SK-N-MC (cell line): Measurements from ENCODE around the gene MRPL42.

Experiments
- DNase-seq: peaks from one replicate; pipeline ENCODE4 v3.0.0-alpha.2; 2011; ENCODE audit warnings: low read depth, low spot score
- H3K27ac ChIP-seq: fragments of 200-600 bp; sonication (generic); 2 replicates; pipeline ENCODE4 v1.5.1; 2016; ENCODE audit warnings: mixed run types
- H3K36me3 ChIP-seq: fragments of 200-600 bp; sonication (generic); 2 replicates; pipeline ENCODE4 v1.6.1; 2017; ENCODE audit warnings: antibody characterized with exemption, low read length, mixed read lengths; ENCODE audit not compliant: insufficient read depth
- H3K4me3 ChIP-seq: fragments of 200-600 bp; sonication (generic); 2 replicates; pipeline ENCODE4 v1.5.1; 2016
- H3K9ac ChIP-seq: fragments of 200-600 bp; sonication (generic); 2 replicates; pipeline ENCODE4 v1.8.0; 2017; ENCODE audit warnings: mixed run types, mixed read lengths; ENCODE audit not compliant: insufficient read length
- H3K9me3 ChIP-seq: fragments of 200-600 bp; sonication (generic); 2 replicates; pipeline ENCODE4 v1.6.1; 2017; ENCODE audit warnings: low read depth, mild to moderate bottlenecking, antibody characterized with exemption, low read length, moderate library complexity, mixed read lengths
- EZH2 ChIP-seq: fragments of 200-600 bp; sonication (generic); IDR thresholded peaks from one replicate; pipeline ENCODE4 v1.6.1; 2017; ENCODE audit warnings: antibody characterized with exemption
- FOXP2 ChIP-seq: optimal IDR thresholded peaks from 2 replicates; pipeline ENCODE3; 2011; ENCODE audit warnings: mild to moderate bottlenecking, moderate library complexity; ENCODE audit not compliant: insufficient read depth; ENCODE audit errors: extremely low read length, control extremely low read depth
- POLR2AphosphoS5 ChIP-seq: IDR thresholded peaks from 2 replicates; pipeline ENCODE4 v1.6.1; 2012; ENCODE audit warnings: mild to moderate bottlenecking, low read depth, low read length, borderline replicate concordance

The MRPL42 gene

DNA sequence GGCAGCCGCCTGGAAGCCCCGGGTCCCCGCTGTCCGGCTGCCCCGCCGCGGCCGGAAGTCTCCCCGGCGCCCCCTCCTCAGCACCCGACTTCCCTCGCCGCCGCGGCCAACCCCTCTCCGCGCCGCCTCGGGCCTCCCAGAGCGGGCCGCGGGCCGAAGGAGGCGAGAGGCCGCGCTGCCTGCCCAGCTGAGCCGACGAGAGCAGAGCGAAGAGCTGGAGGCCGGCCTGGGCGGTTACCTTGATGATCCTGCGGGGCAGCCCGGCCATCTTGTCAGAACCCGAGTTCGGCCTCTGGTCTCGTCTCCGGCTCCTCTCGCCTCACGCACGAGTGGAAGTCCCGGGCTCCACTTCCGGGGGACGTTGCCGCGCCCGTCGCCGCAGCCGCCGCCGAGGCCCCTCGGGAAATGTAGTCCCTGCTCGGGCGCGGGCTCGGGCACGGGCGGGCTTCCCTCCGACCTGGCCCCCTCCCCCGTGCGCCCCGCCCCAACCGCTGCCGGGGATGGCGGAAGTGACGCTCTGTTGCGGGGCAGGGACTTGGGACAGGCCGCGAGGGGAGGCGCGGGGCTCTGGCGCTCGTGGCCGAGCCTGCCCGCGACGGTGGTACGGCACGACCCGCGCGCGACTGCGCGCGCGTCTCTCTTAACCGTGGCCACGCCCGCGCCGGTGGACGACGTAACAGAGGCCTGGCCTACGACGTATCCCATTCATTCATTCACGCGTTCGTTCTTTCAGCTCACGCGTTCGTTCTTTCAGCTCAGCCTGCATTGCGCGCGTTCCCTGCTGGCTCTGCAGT lies 25.5 kb upstream of the MRPL42 start, which contains the start of gene UBE2N:
TSS of gene UBE2N (minus strand) at position 331 of the 794 bp plus-strand sequence. CDS start at position 268, 63 bp downstream.
- peak within 1 kb of the TSS; percentile 99 for H3K9ac ChIP-seq
- TF ChIP-seq POLR2AphosphoS5 (peak; percentile 86), EZH2 (no peak), FOXP2 (peak; percentile 37)
- peak within 1 kb of the TSS; percentile 94 for H3K27ac ChIP-seq
- peak within 1 kb of the TSS; percentile 97 for H3K4me3 ChIP-seq
- peak; percentile 58 for DNase-seq
- no peaks in the 10 kb centered on the region for H3K9me3 ChIP-seq
- H3K36me3 ChIP-seq = 0 out of 2 replicates have a peak, but pooled peaks cover 3% of the 10 kb centered on the region

GRCh38 chr12:93442411-93443340 lies 24.6 kb upstream of the MRPL42 start:
- peak overlapping the region; percentile 94 for H3K27ac ChIP-seq
- peak overlapping the region; percentile 97 for H3K4me3 ChIP-seq
- no peak for DNase-seq
- peak overlapping the region; percentile 99 for H3K9ac ChIP-seq
- no peak for TF ChIP-seq FOXP2
- TF ChIP-seq POLR2AphosphoS5 = no peak
- no peak for TF ChIP-seq EZH2
- 0 out of 2 replicates have a peak, but pooled peaks cover 3% of the 10 kb centered on the region for H3K36me3 ChIP-seq
- H3K9me3 ChIP-seq = no peaks in the 10 kb centered on the region

DNA sequence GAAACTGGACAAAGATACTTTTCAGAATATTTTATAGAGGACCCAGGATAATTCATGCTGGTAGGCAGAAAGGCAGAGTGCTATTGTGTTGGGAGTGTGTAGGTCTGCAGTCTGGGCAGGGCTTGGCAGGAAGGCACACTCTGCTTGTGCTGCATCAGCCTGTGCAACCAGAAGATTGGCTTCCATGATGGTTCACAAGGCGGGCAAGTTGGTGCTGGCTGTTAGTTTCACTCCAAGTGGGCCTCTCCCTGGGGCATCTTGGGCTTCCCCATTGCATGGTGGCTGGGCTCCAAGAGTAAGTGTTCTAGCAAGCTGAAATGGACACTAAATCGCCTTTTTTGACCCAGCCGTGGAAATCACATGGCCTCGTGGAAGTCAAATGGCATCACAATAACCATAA lies 23.7 kb upstream of the MRPL42 start:
- TF ChIP-seq EZH2 (no peak), FOXP2 (no peak), POLR2AphosphoS5 (no peak)
- Histone ChIP-seq H3K27ac (no peak overlapping the region), H3K36me3 (no peaks in the 10 kb centered on the region), H3K4me3 (no peak overlapping the region), H3K9ac (no peak overlapping the region), H3K9me3 (no peaks in the 10 kb centered on the region)
- no peak for DNase-seq

- H3K4me3 ChIP-seq = no peak overlapping the region
- no peak for TF ChIP-seq EZH2
- TF ChIP-seq POLR2AphosphoS5 = no peak
- TF ChIP-seq FOXP2 = no peak
- H3K9me3 ChIP-seq = no peaks in the 10 kb centered on the region
- no peaks in the 10 kb centered on the region for H3K36me3 ChIP-seq
- H3K27ac ChIP-seq = no peak overlapping the region
- no peak for DNase-seq
- no peak overlapping the region for H3K9ac ChIP-seq
Observed at GRCh38 chr12:93447555-93448290, 19.6 kb upstream of the MRPL42 start.

DNA sequence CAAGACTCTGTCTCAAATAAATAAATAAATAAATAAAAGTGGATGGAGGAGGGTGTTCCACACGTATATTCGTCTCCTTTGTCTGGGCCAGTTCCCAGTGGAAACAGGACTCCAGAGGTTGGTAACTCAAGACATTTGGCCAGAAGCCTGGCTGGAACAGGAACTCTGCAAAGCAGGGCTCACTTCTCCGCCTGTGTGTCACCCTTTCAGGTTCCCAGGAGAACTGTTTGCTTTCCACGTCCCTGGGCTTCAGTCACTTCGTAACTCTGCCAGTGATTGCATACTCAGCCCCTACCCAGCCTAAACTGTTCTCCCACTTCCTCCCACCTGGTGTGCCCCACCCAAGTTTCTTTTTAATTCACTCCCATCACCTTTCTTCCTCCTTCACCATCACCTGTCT lies 18.5 kb upstream of the MRPL42 start:
- Histone ChIP-seq H3K9me3 (no peaks in the 10 kb centered on the region), H3K4me3 (no peak overlapping the region), H3K36me3 (no peaks in the 10 kb centered on the region), H3K27ac (no peak overlapping the region), H3K9ac (no peak overlapping the region)
- TF ChIP-seq EZH2 (no peak), POLR2AphosphoS5 (no peak), FOXP2 (no peak)
- no peak for DNase-seq

DNA sequence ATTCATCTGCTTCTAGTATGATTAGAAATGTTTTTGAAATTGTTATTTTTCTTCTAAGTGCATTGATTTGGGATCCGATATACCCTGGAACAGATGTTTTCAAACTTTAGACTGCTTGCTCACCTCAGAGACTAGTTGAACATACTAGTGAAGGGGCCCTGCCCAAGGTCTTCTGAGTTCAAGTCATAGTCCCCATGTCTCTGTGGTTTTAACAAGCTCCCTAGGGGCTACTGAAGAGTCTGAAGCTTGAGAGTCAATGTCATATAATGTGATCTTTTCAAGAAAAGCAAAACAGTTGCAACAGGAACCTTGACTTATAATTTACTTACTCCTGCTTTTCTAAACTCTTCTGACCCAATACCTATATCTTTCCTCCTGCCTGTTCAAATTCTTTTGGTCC lies 18.0 kb upstream of the MRPL42 start:
- Histone ChIP-seq H3K9me3 (no peaks in the 10 kb centered on the region), H3K4me3 (no peak overlapping the region), H3K27ac (no peak overlapping the region), H3K9ac (no peak overlapping the region), H3K36me3 (no peaks in the 10 kb centered on the region)
- no peak for DNase-seq
- no peak for TF ChIP-seq POLR2AphosphoS5
- no peak for TF ChIP-seq FOXP2
- TF ChIP-seq EZH2 = no peak

DNA sequence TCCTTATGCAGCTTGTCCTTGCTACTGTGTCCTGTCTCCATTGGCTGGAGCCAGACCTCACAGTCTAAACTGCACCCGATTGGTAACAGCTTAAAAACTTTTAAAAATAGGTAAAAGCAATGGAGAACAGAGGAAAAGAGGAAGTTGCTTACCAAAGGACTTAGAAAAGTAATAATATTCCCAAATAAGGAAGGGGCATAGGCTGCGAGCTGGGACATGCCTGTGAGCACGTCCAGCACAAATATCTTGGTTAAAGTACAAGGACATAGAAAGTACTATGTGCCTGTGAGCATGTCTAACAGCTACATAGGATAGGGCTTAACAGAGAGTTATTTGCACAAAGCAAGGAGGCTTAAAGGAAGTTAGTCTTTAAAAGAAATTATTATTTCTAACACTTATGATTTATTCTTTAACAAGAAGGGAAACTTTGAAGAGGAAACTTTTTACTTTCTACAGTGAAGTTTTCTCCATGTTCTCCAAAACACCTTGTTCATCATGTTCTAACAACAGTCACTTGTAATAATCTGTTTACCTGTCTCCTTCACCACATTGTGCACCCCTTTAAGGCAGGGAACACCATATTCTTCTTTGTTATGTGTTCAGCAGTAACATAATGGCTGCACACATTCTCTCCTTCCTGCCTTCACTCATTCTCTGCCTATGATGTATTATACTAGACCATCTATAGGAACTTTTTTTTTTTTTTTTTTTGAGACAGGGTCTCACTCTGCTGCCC lies 15.7 kb upstream of the MRPL42 start:
- DNase-seq = no peak
- TF ChIP-seq POLR2AphosphoS5 (no peak), FOXP2 (no peak), EZH2 (no peak)
- H3K27ac ChIP-seq = no peak overlapping the region

DNA sequence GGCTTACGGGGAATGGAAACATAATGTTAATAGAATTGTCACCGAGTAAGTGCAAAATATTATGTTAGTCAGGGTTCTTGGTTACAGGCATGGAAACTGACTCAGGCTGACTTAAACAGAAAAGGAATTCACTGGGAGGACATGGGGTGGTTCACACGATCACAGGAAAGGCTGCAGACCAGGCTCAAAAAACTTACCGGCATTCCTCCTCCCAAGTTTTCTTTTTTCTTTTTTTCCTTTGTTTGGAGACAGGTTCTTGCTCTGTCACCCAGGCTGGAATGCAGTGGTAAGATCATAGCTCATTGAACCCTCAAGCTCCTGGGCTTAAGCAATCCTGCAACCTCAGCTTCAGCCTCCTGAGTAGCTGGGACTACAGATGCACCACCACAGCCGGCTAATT lies 13.7 kb upstream of the MRPL42 start:
- H3K9ac ChIP-seq = no peak overlapping the region
- H3K27ac ChIP-seq = no peak overlapping the region
- no peaks in the 10 kb centered on the region for H3K9me3 ChIP-seq
- H3K36me3 ChIP-seq = no peaks in the 10 kb centered on the region
- H3K4me3 ChIP-seq = no peak overlapping the region
- no peak for TF ChIP-seq POLR2AphosphoS5
- no peak for TF ChIP-seq FOXP2
- no peak for TF ChIP-seq EZH2
- DNase-seq = no peak

More for the DNA sequence above, 15.7 kb upstream of the MRPL42 start:
- no peaks in the 10 kb centered on the region for H3K9me3 ChIP-seq
- H3K4me3 ChIP-seq = no peak overlapping the region
- no peak overlapping the region for H3K9ac ChIP-seq
- H3K36me3 ChIP-seq = no peaks in the 10 kb centered on the region
